ENCODE measurements around the gene ARPC5L. TPM values are rescaled to one million over a fixed set of nuclear protein-coding genes. Genes with fewer than 3 reads are reported as not detected.

The ARPC5L gene
- total RNA-seq, 1 experiment from 2014 or later: 84.4 TPM

- H3K9me3 ChIP-seq (ENCODE audit: insufficient read depth, low read depth): no peaks in the 10 kb centered on the region
- POLR2A ChIA-PET (ENCODE audit: unreplicated experiment): no interaction called here
- H3F3A ChIP-seq (ENCODE audit: insufficient read depth, low read depth): peaks cover 33% of the 10 kb centered on the region
- no TSS peak for BruUV-seq (replicated peaks)
- intact Hi-C loops (cut with micrococcal nuclease; ENCODE audit: unreplicated experiment): no loop called here
- CTCF ChIA-PET: no interaction called here
- no peaks in the 10 kb centered on the region for H3K9me2 ChIP-seq (ENCODE audit: insufficient read depth)
- H4K20me1 ChIP-seq (ENCODE audit: insufficient read depth): peaks cover 29% of the 10 kb centered on the region
- H3K36me3 ChIP-seq (ENCODE audit: low read depth): 0 out of 2 replicates have a peak, but pooled peaks cover 10% of the 10 kb centered on the region
- H3K4me3 ChIP-seq: no peak overlapping the region
- peaks cover 46% of the 10 kb centered on the region for H3K79me2 ChIP-seq (ENCODE audit: low read depth)
- no peak overlapping the region for H3K4me2 ChIP-seq
- H3K27me3 ChIP-seq (ENCODE audit: insufficient read depth, low read depth): no peaks in the 10 kb centered on the region
- H3K27ac ChIP-seq: no peak overlapping the region
- 0 out of 2 replicates have a peak, but pooled peaks cover 12% of the 10 kb centered on the region for H3K4me1 ChIP-seq (replicated peaks; ENCODE audit: insufficient read depth)
- TF ChIP-seq EZH2 (IDR thresholded peaks at IDR 0.05; ENCODE audit: low read depth) (no peak), CTCF (conservative IDR thresholded peaks at IDR 0.05) (no peak)
- no peak overlapping the region for H2AFZ ChIP-seq
- DNase-seq: no peak
Measured at GRCh38 chr9:124875501-124875900, 13.6 kb downstream of the ARPC5L start.

GRCh38 chr9:124877021-124877782, 15.3 kb downstream of the ARPC5L start:
- POLR2A ChIA-PET (ENCODE audit: unreplicated experiment): no interaction called here
- TF ChIP-seq EZH2 (IDR thresholded peaks at IDR 0.05; ENCODE audit: low read depth) (no peak), CTCF (conservative IDR thresholded peaks at IDR 0.05) (no peak)
- Histone ChIP-seq H3F3A (ENCODE audit: insufficient read depth, low read depth) (peaks cover 33% of the 10 kb centered on the region), H3K27me3 (ENCODE audit: insufficient read depth, low read depth) (no peaks in the 10 kb centered on the region), H3K9me3 (ENCODE audit: insufficient read depth, low read depth) (no peaks in the 10 kb centered on the region), H3K4me3 (no peak overlapping the region), H3K4me1 (replicated peaks; ENCODE audit: insufficient read depth) (0 out of 2 replicates have a peak, but pooled peaks cover 3% of the 10 kb centered on the region), H3K36me3 (ENCODE audit: low read depth) (0 out of 2 replicates have a peak, but pooled peaks cover 10% of the 10 kb centered on the region), H4K20me1 (ENCODE audit: insufficient read depth) (peaks cover 12% of the 10 kb centered on the region), H3K4me2 (no peak overlapping the region), H3K79me2 (ENCODE audit: low read depth) (peaks cover 29% of the 10 kb centered on the region), H3K27ac (no peak overlapping the region), H2AFZ (no peak overlapping the region), H3K9me2 (ENCODE audit: insufficient read depth) (no peaks in the 10 kb centered on the region)
- DNase-seq: no peak
- BruUV-seq (replicated peaks): no TSS peak
- CTCF ChIA-PET: no interaction called here
- intact Hi-C loops (cut with micrococcal nuclease; ENCODE audit: unreplicated experiment): no loop called here

- Histone ChIP-seq H3K27me3 (ENCODE audit: insufficient read depth, low read depth) (no peaks in the 10 kb centered on the region), H3F3A (ENCODE audit: insufficient read depth, low read depth) (peaks cover 33% of the 10 kb centered on the region), H3K27ac (no peak overlapping the region), H3K36me3 (ENCODE audit: low read depth) (0 out of 2 replicates have a peak, but pooled peaks cover 10% of the 10 kb centered on the region), H4K20me1 (ENCODE audit: insufficient read depth) (peaks cover 12% of the 10 kb centered on the region), H3K79me2 (ENCODE audit: low read depth) (peaks cover 21% of the 10 kb centered on the region), H3K4me2 (no peak overlapping the region), H3K4me3 (no peak overlapping the region), H3K9me2 (ENCODE audit: insufficient read depth) (no peaks in the 10 kb centered on the region), H3K9me3 (ENCODE audit: insufficient read depth, low read depth) (no peaks in the 10 kb centered on the region), H3K4me1 (replicated peaks; ENCODE audit: insufficient read depth) (no peaks in the 10 kb centered on the region), H2AFZ (no peak overlapping the region)
- intact Hi-C loops (cut with micrococcal nuclease; ENCODE audit: unreplicated experiment): no loop called here
- ChIA-PET CTCF (interaction anchor here (0.6 kb wide), 2 partner anchors 15 to 150 kb away, joined by 3 to 4 read pairs; no protein-coding TSS in a partner anchor), POLR2A (ENCODE audit: unreplicated experiment) (interaction anchor here (0.7 kb wide), 2 partner anchors 16 to 31 kb away, joined by 3 read pairs; no protein-coding TSS in a partner anchor)
- TF ChIP-seq CTCF (conservative IDR thresholded peaks at IDR 0.05): no peak
- no peak for TF ChIP-seq EZH2 (IDR thresholded peaks at IDR 0.05; ENCODE audit: low read depth)
- no TSS peak for BruUV-seq (replicated peaks)
- DNase-seq: no peak
Measured at GRCh38 chr9:124878021-124878420, 16.1 kb downstream of the ARPC5L start.

Data from PC-9 (cell line).